SK-MEL-5 (cell line): ENCODE results near the gene TWIST2. TPM values are rescaled to one million over a fixed set of nuclear protein-coding genes. Genes with fewer than 3 reads are reported as not detected.

Experiments
- DNase-seq: peaks from one replicate; pipeline ENCODE4 v3.0.0-alpha.2; 2016; ENCODE audit warnings: low read depth, low spot score
- in situ Hi-C: cut with HindIII; loops from 2 replicates; pipeline ENCODE4 v1.10.0; 2016; ENCODE audit warnings: low sequenced_read_pairs, high pct_unique_total_duplicates, low pct_unique_long_range_greater_than_20kb
- total RNA-seq: library from RNA; depleted of rRNA; stranded (reverse); fragments of >200 nt; shearing (Covaris generic); gene quantifications from 2 replicates; pipeline ENCODE4 v1.2.3, GENCODE V29; 2014

Gene TWIST2
- total RNA-seq, 1 experiment from 2014 or later = not detected

- no peak for DNase-seq
- in situ Hi-C loops = no loop called here
Observed at GRCh38 chr2:238905224-238905623, 57.3 kb downstream of the TWIST2 start.

GRCh38 chr2:238905644-238906043 is 57.8 kb downstream of the TWIST2 start:
- in situ Hi-C loops = no loop called here
- DNase-seq = no peak

- in situ Hi-C loops = no loop called here
- DNase-seq = no peak
Observed at GRCh38 chr2:238906254-238906935, 58.5 kb downstream of the TWIST2 start.

GRCh38 chr2:238906936-238907716 is 59.2 kb downstream of the TWIST2 start:
- DNase-seq = no peak
- in situ Hi-C loops = no loop called here

- in situ Hi-C loops = no loop called here
- no peak for DNase-seq
Observed at GRCh38 chr2:238907717-238908173, 59.9 kb downstream of the TWIST2 start.

- in situ Hi-C loops = no loop called here
- DNase-seq = no peak
Observed at GRCh38 chr2:238908960-238909951, 61.4 kb downstream of the TWIST2 start.

- in situ Hi-C loops = no loop called here
- DNase-seq = no peak
Observed at GRCh38 chr2:238910751-238911351, 63.0 kb downstream of the TWIST2 start.

GRCh38 chr2:238911376-238912227 is 63.7 kb downstream of the TWIST2 start:
- no peak for DNase-seq
- in situ Hi-C loops = no loop called here

- no peak for DNase-seq
- in situ Hi-C loops = no loop called here
Observed at GRCh38 chr2:238912228-238912915, 64.5 kb downstream of the TWIST2 start.

GRCh38 chr2:238912916-238913875 is 65.3 kb downstream of the TWIST2 start:
- in situ Hi-C loops = no loop called here
- DNase-seq = no peak

GRCh38 chr2:238913931-238914647 is 66.2 kb downstream of the TWIST2 start:
- no peak for DNase-seq
- in situ Hi-C loops = no loop called here

- DNase-seq = no peak
- in situ Hi-C loops = no loop called here
Observed at GRCh38 chr2:238914648-238915015, 66.7 kb downstream of the TWIST2 start.

- no peak for DNase-seq
- in situ Hi-C loops = no loop called here
Observed at GRCh38 chr2:238915196-238915595, 67.3 kb downstream of the TWIST2 start.

GRCh38 chr2:238915596-238915995 is 67.7 kb downstream of the TWIST2 start:
- no peak for DNase-seq
- in situ Hi-C loops = no loop called here
